Activated gamma-delta T cell treated with Interleukin-2 at 50 U/mL for 16 hours (primary cell): ENCODE data around the gene TBC1D7.
A peak's percentile ranks its signal among the peaks of the same experiment; 100 is the strongest.

Experiments used
- DNase-seq: peaks from one replicate; pipeline ENCODE4 v3.0.0-alpha.2; 2020

Gene TBC1D7

DNA sequence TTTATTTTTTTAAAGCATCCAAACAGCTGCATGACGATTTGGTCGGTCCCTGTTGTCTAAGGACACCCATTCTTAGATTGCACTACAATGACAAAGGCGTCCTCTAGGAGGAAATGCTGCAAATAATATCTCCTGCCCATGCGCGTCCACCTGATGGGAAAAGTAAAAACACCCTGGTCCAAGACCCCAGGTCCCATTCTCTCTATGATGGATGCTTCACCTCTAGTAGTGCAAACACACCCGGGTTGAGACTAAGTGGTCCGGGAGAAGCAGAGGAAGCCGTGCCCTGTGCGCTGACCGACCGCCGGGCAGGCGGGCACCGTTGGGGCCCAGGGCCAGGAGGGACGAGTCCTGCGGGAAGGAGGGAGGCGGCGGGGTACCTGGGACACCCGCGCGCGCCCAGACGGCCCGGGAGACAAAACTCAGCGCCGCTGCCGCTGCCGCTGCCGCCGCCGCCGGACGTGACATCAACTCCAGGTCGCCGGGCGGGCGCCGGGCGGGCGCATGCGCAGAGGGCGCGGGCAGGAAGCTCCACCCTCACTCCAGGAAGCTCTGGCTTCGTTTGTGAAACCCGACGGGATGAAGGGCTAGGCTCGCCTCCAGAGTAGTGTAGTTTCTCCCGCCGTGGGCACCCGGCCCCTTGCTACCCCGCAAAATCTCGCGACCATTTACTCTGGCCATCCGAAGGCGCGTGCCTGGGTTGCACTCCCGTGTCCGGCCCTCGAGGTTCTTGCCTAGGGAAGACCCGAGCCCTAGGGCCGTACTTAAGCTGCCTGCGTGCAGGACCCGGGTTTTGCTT is at the start of gene TBC1D7:
Gene TBC1D7 (minus strand): TSS at position 462 of the 799 bp plus-strand sequence. CDS start 1,639 bp downstream, outside the sequence.
- peak; percentile 91 for DNase-seq

DNA sequence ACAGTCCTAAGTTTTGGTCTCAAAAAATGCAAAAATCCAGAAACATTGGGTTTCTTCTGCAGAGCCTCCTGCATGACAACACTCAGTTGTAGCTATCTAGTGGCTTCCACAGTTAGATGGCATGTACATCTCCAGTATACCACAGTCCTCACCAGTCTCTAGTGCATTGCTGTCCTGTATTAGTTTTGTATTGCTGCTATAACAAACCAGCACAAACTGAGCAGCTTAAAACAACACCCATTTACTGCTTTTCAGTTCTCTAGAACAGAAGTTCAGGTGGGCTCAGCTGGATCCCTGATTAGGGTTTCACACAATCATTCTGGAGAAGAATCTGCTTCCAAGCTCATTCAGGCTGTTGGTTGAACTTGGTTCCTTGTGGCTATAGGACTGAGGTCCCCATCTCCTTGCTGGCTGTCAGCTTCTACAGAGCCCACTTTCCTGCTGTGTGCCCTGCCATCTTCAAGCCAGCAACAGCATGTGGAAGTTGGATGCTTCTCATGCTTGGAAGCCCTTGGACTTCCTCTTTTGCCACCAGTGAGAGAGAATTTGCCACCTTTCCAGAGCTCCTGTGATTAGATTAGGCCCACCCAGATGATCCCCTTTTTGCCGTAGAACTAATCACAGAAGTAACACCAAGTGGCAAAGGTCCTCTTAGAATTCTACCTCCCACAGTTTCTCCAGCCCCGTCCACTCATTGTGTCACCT is 48.9 kb upstream of the TBC1D7 start:
- DNase-seq = no peak

DNA sequence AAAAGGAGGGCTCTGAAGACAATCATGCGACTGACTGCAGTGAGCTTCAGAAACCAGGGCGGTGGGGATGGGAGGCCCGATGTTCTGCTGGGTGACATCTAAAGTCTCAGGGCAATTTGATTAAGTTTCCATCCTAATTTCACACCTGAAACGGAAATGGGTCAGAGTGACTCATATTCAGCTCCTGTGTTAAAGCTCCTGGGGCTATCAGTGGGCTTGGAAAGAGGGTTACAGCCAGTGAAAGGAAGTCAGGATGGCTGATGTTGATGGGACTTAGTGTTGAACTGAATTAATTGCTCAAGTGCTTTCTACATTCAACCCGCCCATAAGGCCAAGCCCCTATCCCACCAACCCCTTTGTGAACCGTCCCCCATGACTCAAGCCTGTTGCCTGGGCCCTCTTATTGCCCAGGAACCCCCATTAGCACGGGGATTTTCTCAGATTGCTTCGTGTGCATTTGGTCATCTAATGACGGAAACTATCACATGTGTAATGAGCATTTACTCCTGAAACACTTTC is 47.1 kb upstream of the TBC1D7 start:
- peak; percentile 8 for DNase-seq

GRCh38 chr6:13373919-13374318 is 45.6 kb upstream of the TBC1D7 start:
- DNase-seq = no peak

DNA sequence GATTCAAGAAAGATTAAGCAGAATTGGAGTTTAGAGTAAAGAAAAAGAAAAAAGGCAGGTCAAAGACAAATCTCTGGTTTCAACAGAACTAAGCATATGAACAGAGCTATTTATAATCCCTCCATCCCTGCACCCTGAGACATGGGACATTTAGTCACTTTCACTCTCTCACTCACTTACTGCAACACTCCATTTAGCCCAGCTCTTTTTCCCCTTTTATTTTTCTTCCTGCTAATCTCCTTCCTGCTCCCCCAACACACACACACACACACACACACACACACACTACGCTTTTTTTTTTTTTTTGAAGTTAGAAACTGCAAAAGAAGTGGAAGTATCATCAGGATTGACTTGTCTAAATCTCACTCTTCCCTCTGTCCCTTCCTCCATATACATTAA is 45.1 kb upstream of the TBC1D7 start:
- no peak for DNase-seq

DNA sequence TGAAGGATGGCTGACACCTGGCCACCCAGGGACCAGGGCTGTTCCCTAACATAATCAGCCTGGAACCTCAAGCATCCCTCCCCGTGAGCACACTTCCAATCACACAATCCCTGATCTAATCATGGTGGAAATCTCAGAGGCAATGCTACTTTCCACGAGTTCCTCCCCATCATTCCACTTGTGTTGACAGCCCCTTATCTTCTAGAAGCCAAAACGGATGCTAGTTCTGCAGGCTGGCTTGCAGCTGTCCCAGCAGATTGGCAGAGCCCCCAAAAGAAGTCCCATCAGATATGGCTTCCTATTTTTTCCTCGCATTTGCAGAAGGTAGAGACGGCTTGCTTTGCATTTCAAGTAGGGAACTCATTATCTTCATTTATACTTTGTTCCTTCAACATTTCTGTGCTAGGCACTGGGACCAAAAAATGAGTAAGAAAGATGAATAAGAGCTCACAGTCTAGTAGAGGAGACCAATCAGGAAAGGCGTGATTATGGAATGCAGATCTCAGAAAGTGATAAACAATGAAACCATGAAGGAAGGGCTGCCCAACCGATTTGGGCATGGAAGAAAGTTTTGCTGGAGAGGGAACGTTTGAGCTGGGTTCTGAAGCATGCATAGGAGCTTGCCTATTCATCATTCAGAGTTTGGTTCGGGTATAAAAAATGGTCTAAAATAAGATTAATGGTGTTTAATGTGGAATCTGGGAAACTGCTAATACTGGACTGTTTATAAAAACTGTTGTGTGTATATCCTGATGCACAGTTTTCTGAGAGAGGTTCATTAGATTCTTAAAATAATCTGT is 44.6 kb upstream of the TBC1D7 start:
- no peak for DNase-seq

DNA sequence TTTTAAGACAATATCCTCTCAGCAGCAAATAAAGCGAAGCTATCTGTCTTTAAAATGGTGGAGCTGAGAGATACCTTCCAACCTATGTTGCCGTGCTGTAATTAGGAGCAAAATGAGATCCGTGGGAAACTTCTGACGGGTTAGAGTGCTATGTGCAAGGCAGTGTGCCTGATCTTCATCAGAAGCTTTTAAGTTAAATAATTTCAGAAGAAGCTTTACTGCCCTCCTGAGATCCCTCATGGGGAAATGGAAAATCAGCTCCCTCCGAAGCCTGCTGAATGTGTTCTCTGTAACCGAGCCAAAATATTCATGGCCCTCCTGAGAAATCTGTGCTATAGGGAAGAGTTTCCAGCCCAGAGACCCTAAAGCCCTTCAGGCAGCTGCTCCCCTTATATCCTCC is 43.7 kb upstream of the TBC1D7 start:
- no peak for DNase-seq

DNA sequence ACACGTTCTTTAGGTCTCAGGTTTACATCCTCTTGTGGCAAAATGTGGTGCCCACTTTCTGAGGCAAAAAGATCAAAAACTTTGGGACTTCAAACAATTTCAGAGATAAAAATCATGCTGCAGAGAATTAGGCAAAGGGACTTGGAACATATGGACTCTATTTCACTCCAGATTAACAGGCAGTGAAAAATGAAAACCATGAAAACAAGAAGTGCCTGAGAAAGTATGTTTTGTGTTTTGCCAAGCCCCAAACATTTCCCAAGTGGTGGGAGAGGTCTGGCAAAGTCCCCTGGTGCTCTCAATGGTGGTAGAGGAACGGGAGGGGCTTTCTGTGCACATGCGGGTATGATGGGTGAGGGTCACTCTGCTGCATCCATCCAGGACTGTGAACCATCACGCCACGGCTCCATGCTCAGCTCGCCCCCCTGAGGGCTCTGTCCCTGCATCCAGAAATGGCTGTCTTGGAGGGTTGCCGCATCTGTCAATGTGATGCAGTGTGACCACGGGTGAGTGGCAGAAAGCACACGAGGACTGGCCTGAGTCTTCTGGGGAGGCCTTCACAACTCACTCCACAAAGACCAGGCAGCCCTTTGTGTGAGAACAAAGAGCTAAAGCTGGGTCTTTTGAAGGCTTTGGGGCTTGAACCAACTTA is 43.2 kb upstream of the TBC1D7 start:
- no peak for DNase-seq

DNA sequence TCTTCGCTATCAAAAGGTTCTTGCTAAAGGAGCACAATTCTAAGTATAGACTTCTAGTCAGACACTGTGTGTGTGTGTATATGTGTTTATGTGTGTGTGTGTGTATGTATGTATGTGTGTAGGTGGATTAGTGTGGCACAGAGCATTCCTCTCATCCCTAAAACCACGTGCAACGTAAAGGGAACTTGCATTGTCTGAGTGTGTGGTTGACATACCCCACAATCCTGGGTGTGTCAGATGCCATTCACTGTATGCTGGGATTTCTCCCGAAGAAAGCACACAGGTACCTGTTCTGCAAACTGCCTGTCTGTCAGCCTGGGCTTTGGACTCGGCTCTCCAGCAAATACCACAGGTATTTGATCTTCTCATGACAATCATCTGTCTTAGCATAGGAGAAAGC is 42.3 kb upstream of the TBC1D7 start:
- no peak for DNase-seq

- DNase-seq = no peak
Measured at GRCh38 chr6:13369591-13369990, 41.3 kb upstream of the TBC1D7 start.

- no peak for DNase-seq
Measured at GRCh38 chr6:13368731-13369115, 40.4 kb upstream of the TBC1D7 start.

GRCh38 chr6:13368079-13368730 is 39.9 kb upstream of the TBC1D7 start:
- DNase-seq = no peak

- DNase-seq = no peak
Measured at GRCh38 chr6:13367396-13367795, 39.1 kb upstream of the TBC1D7 start.

DNA sequence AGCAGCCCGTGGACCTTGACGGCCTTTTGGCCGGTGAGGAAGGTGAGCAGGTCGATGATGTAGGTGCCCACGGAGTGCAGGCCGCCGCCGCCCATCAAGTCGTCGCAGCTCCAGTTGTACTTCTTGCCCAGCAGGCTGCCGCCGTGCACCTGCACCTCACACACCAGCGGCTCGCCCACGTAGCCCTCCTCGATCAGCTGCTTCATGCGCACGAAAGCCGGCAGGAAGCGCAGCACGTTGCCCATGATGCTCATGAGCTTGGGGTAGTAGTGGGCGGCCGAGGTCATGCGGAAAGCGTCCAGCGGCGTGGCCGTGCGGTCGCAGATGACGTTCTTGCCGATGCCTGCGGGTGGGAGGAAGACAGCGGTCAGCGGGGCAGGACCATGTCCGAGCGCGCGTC is 37.0 kb upstream of the TBC1D7 start:
- DNase-seq = no peak

DNA sequence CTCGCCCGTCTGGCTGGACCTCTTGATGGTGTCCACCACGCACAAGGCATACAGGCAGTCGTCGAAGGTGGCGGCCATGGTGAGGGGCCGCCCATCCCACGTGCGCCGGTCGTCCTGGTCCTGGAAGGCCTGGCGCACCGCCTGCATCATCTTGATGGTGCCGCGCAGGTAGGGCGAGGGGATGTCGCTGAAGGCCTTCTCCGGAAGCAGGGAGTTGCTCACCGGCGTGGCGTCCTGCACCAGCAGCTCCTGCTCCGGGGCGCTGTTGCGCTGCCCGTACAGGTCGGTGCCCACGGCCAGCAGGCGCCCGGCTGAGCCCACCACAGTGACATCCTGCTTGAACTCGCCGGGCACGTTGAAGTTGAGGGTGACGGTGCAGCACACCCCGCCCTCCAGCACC is 36.5 kb upstream of the TBC1D7 start:
- DNase-seq = no peak

GRCh38 chr6:13362412-13362811 is 34.1 kb upstream of the TBC1D7 start:
- no peak for DNase-seq

GRCh38 chr6:13360671-13361540 is 32.6 kb upstream of the TBC1D7 start:
- no peak for DNase-seq

DNA sequence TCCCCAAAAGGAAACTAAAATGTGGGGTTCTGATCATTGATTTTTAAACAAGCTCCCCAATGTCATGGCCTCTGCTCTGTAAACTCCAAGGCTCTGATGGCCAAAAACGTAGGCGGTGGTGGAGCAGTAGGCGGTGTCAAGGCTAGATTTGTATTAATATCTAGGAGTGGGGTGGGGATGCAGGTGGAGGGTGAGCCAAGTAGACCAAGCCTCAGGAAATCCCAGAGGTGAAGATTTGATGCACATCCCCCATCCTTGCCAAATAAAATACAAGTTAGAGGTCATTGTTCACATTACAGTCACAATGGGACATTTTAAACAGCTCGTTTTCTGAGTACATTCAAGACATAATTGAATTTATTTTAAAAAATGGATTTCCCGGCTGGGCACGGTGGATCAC is 30.9 kb upstream of the TBC1D7 start:
- DNase-seq = no peak

DNA sequence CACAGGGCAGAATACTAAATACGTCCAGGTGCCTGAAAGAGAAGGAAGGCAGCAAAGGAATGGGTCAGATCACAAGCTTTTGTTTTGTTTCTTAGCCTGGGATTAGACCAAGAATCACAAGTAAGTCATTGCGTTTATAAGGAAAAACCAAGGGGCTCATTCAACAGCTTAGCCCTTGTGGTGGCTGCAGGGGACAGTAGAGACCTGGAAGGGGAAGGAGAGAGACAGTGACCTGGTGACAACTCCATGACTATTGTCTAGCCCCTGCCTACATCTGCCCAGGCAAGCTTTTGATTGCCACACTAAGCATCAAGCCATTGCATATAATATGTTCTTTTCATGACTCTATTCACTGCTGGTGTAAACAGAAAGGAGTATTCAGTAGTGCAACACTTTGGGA is 30.2 kb upstream of the TBC1D7 start:
- DNase-seq = no peak

- no peak for DNase-seq
Measured at GRCh38 chr6:13357551-13358075, 29.3 kb upstream of the TBC1D7 start.
